Activated CD8-positive, alpha-beta memory T cell treated with anti-CD3 and anti-CD28 coated beads for 4 hours (primary cell): Measurements from ENCODE around the gene GARIN5A.
A peak's percentile ranks its signal among the peaks of the same experiment; 100 is the strongest.
"Not testable (repeated sequence)": the region's sequence is repeated elsewhere in the genome, so short reads cannot be mapped to it uniquely, and the experiment has no call there.

Source experiments
- DNase-seq, 2 donors: peaks; one replicate each; pipeline ENCODE4 v3.0.0-alpha.2; 2020; ENCODE audit warnings: low read depth in 2 of 2

GARIN5A gene

DNA sequence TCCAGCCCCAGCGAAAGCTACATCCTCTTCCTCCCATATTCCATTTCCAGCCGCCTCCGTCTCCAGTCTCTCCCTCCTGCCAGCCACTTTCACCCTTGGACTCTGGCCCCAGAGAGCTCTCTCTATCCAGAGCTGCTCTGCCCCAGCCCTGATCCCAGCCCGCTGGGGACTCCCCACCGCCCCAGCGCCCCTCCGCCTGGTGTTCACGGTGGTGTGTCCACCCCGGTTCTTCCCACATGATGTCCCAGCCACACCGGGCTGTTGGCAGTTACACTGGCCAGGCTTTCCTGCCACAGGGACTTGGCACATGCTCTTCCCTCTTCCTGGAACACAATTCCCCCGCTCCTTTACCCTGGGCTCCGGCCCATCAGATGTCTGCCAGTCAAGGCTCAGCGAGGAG lies 11.6 kb downstream of the GARIN5A start:
- no peak for DNase-seq

GRCh38 chr19:50464348-50464747 lies 12.3 kb downstream of the GARIN5A start:
- no peak for DNase-seq

DNA sequence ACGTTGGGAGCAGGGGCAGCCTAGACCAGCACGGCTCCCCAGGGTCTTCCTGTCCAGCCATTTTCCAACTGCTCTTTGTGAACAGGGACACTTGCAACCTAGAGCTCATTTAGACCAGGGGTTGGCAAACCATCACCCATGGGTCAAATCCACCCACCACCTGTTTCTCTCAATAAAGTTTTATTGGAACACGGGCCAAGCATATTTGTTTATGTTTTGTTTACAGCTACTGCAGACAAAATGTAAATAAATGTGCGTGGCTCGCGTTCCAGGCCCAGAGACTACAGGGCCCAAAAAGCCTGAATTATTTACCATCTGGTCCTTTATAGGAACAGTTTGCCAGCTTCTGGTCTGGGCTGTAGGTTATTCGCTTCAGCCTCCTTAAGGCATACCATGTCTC lies 13.7 kb downstream of the GARIN5A start:
- DNase-seq = no peak

GRCh38 chr19:50461066-50461875 lies 15.4 kb downstream of the GARIN5A start:
- DNase-seq = peak in 1 of 2 donors; percentile 16

- no peak for DNase-seq
These were observed 16.4 kb downstream of the GARIN5A start for GRCh38 chr19:50460161-50460765.

GRCh38 chr19:50459638-50460037 lies 17.0 kb downstream of the GARIN5A start:
- no peak for DNase-seq

- DNase-seq = no peak
These were observed 17.6 kb downstream of the GARIN5A start for GRCh38 chr19:50459067-50459456.

GRCh38 chr19:50458396-50459066 lies 18.1 kb downstream of the GARIN5A start:
- DNase-seq = no peak

GRCh38 chr19:50457300-50457699 lies 19.3 kb downstream of the GARIN5A start:
- DNase-seq = no peak

DNA sequence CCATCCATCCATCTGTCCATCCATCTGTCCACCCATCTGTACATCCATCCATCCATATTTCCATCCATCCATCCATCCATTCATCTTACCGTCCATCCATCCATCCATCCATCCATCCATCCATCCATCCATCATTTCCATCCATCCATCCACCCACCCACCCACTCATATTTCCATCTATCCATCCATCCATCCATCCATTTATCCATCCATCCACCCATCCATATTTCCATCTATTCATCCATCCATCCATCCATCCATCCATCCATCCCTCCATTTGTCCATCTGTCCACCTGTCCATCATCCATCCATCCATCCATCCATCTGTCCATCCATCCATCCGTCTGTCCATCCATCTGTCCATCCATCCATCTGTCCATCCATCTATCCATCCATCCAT lies 20.7 kb downstream of the GARIN5A start:
- no peak for DNase-seq

- no peak for DNase-seq
These were observed 23.4 kb downstream of the GARIN5A start for GRCh38 chr19:50453243-50453642.

GRCh38 chr19:50451223-50451534 lies 25.5 kb downstream of the GARIN5A start:
- DNase-seq = no peak

- no peak for DNase-seq
These were observed 26.1 kb downstream of the GARIN5A start for GRCh38 chr19:50450369-50451222.

- no peak for DNase-seq
These were observed 27.3 kb downstream of the GARIN5A start for GRCh38 chr19:50449236-50449899.

GRCh38 chr19:50447750-50448149 lies 28.9 kb downstream of the GARIN5A start:
- no peak for DNase-seq

DNA sequence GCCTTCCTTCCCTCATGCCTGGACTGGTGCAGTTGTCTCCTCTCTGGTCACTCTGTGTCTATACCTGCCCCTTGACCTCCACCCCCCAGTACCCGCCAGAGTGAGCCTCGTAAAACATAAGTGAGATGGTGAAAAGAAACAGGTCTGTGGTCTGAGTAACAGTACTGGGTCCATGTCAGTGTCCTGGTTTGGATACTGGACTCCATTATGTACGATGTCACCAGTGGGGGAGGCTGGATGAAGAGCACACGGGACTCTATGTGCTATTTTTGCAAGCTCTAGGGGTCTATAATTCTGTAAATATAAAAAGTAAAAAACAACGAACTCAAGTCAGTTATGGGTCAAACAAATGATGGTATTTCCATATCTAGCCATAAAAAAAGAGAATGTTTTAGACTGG lies 29.6 kb downstream of the GARIN5A start:
- DNase-seq = no peak

DNA sequence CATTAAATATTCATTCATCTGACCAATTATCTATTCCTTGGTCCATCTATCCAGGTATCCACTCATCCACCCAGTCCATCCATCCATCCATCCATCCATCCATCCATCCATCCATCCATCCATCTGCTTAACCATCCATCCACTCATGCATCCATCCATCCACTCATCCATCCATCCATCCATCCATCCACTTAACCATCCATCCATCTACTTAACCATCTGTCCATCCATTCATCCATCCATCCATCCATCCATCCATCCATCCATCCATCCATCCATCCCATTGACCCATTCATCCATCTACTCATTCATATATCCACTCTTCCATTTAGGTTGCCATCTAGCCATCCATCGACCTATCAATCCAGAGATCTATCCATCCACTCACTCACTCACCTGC lies 32.6 kb downstream of the GARIN5A start:
- DNase-seq = no peak

DNA sequence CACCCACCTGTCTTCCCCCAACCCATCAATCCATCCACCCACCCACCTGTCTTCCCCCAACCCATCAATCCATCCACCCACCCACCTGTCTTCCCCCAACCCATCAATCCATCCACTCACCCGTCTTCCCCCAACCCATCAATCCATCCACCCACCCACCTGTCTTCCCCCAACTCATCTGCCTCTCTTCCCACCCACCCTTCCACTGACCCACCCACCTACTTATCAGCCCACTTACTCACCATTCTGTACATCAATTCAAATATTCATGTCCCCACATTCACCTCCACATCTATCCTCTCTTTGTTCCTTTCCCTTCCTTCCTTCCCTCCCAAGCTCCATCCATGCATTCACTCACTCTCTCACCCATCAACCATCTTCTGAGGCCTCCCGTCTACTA lies 37.5 kb downstream of the GARIN5A start:
- not testable (repeated sequence) for DNase-seq

- no peak for DNase-seq
These were observed 38.7 kb downstream of the GARIN5A start for GRCh38 chr19:50437862-50438449.

DNA sequence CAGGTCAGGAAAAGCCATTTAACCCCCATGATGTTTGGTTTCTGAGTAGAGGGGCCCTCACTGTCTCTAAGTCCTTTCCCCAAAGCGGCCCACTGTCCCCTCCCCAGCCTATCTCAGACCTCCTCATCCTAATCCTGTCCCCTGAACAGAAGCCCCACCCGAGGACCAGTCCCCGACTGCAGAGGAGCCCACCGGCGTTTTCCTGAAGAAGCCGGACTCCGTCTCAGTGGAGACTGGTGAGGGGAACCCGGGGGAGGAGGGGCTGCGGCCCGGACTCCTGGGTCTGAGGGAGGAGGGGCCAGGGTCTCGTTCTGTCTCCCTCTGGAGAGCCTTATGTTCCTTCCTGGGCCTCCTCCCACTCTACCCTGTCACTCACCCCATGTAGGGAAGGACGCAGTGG lies 41.0 kb downstream of the GARIN5A start:
- no peak for DNase-seq

DNA sequence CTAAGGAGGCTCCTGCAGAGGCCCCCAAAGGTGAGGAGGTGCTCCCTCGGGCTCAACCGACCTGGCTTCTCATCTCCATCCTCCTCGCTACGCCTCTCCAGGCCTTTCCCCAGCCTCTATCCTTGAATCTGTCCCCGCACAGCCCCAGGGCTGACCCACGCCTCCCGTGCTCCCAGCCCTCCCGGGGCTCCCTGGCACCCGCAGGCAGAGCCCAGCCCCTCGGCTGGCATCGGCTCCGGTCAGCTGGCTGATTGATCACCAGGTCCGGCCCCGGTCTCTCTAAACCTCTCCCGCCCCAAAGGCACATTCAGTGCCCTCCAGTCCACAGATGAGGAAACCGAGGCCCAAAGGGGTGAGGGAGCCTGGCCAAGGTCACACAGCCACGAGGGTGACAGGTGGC lies 41.4 kb downstream of the GARIN5A start:
- no peak for DNase-seq
